NCI-H2029 treated with DMSO at 0.1 percent for 48 hours (cell line): Measurements from ENCODE around the gene CADM4.

ENCODE experiments used
- DNase-seq: peaks from one replicate; lab custom pipeline; 2025; lab: John Stamatoyannopoulos, UW

The CADM4 gene

DNA sequence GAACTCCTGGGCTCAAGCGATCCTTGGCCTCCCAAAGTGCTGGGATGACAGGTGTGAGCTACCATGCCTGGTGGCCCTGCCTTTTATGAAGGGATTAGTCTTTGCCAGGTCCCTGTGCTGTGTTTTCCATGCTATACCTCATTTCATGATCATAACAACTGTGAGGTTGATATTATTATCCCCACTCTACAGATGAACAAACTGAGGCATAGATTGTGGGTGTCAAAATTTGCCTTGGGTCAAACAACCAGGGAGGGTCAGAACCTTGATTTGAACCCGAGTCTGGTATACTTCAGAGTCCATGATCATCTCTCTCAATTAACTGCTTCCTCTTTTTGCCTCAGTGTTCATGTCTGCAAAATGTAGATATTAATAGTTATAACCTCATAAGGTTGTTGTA is 57.2 kb downstream of the CADM4 start:
- DNase-seq, result no peak

- no peak for DNase-seq
Measured at GRCh38 chr19:43581467-43581866, 58.2 kb downstream of the CADM4 start.

DNA sequence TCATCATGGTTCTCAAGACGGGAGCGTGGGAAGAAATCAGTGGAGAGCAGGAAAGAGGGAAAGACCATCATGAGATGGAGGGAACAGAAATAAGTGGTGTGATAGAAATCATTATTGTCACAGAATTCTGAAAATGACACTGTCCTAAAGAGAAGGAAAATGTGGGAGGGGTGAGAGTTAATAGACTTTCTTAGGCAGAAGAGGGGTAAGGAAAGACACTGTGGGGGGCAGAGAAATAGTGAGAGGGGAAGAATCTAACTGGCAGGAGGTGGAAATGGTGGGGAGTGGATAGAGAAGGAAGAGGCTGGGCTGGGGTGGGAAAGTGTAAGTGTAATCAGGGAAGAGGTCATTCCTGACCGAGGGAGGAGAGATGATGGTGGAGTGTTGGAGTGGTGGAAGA is 60.9 kb downstream of the CADM4 start:
- DNase-seq, result no peak

DNA sequence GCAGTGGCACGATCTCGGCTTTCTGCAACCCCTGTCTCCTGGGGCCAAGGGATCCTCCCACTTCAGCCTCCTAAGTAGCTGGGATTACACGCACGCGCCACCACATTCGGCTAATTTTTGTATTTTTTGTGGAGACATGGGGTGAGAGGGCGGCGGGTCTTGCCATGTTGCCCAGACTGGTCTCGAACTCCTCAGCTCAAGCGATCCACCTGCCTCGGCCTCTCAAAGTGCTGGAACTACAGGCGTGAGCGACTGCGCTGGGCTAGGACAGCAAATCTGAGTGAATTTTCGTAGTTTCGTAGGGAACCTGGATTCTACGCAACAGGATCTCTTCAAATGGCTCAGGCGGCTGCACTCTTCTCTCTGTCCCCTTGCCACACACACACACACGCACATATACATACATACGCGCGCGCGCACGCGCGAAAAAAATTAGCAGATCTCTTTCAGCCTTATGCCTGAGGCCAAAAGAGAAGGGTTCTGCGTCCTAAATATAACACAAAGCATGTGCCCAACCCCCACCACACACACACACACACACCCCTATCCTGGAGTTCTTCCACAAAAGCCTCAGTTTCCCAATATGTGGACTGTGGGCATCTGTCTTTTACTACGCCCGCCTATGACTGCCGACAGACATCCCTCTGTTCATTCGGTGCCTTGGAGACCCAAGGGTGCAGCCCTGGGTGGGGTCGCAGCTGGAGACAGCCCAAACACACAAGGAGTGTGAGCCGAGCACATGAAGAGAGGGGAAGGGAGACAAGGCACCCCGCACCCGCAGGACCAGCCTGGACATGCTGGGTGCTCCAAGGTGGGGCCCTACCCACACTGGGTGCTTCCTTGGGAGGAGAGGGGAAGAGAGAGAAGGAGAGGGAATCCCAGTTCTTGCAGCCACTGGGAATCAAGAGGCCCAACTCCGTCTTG is 63.4 kb downstream of the CADM4 start:
- no peak for DNase-seq

GRCh38 chr19:43575156-43575950 is 64.3 kb downstream of the CADM4 start, which contains the start of the genes PINLYP and XRCC1:
PINLYP (plus strand) TSS chr19:43575801; CDS start chr19:43577192, 1,391 bp downstream.
XRCC1 (minus strand) TSS chr19:43575527; CDS start chr19:43575458, 69 bp downstream.
- DNase-seq, result peak; percentile 97

GRCh38 chr19:43574424-43575155 is 65.1 kb downstream of the CADM4 start:
- peak; percentile 22 for DNase-seq
